Progenitor cell of endocrine pancreas (in vitro differentiated cells): ENCODE results near the gene KRTAP10-9. TPM values are rescaled to one million over a fixed set of nuclear protein-coding genes. Genes with fewer than 3 reads are reported as not detected.
"Not testable (repeated sequence)": the region's sequence is repeated elsewhere in the genome, so short reads cannot be mapped to it uniquely, and the experiment has no call there.

Experiments used
- DNase-seq: peaks from one replicate; pipeline ENCODE4 v3.0.0; 2021; ENCODE audit warnings: low spot score; ENCODE audit not compliant: unreplicated experiment
- H3K27ac Mint-ChIP-seq: 2 replicates; pipeline ENCODE4 v1.8.0; 2021; ENCODE audit warnings: mild to moderate bottlenecking, moderate library complexity, mixed read lengths
- H3K27me3 Mint-ChIP-seq: 2 replicates; pipeline ENCODE4 v1.8.0; 2021; ENCODE audit warnings: mixed read lengths
- H3K36me3 Mint-ChIP-seq: 2 replicates; pipeline ENCODE4 v1.8.0; 2022; ENCODE audit warnings: mixed read lengths; ENCODE audit not compliant: insufficient read depth
- H3K4me1 Mint-ChIP-seq: 2 replicates; pipeline ENCODE4 v1.8.0; 2021; ENCODE audit warnings: low read depth, mixed read lengths
- H3K4me3 Mint-ChIP-seq: 2 replicates; pipeline ENCODE4 v1.8.0; 2021; ENCODE audit warnings: low read depth, mild to moderate bottlenecking, moderate library complexity, mixed read lengths
- H3K9me3 Mint-ChIP-seq: 2 replicates; pipeline ENCODE4 v1.8.0; 2021; ENCODE audit warnings: low read depth, mixed read lengths
- CTCF ChIP-seq: fragments of 200-600 bp; sonication (generic); IDR thresholded peaks from one replicate; pipeline ENCODE4 v1.5.0; 2021; ENCODE audit warnings: antibody characterized with exemption, mild to moderate bottlenecking; ENCODE audit not compliant: unreplicated experiment
- total RNA-seq: library from RNA; stranded (reverse); gene quantifications from 2 replicates; pipeline ENCODE4 v1.2.1, GENCODE V29; 2021

The KRTAP10-9 gene
- total RNA-seq, 1 donor from 2014 or later, result not detected

GRCh38 chr21:44632067-44632466 lies 5.2 kb downstream of the KRTAP10-9 start:
- TF ChIP-seq CTCF, result no peak
- no peak overlapping the region for H3K27ac Mint-ChIP-seq

GRCh38 chr21:44636209-44637017 lies 9.5 kb downstream of the KRTAP10-9 start:
- Mint-ChIP-seq H3K36me3 (no peaks in the 10 kb centered on the region), H3K9me3 (peaks cover 11% of the 10 kb centered on the region), H3K4me3 (no peak overlapping the region), H3K27me3 (peaks cover 5% of the 10 kb centered on the region), H3K4me1 (no peaks in the 10 kb centered on the region), H3K27ac (no peak overlapping the region)
- TF ChIP-seq CTCF, result no peak
- DNase-seq, result no peak

More at GRCh38 chr21:44632067-44632466, 5.2 kb downstream of the KRTAP10-9 start:
- H3K9me3 Mint-ChIP-seq, result peaks cover 13% of the 10 kb centered on the region
- no peak overlapping the region for H3K4me3 Mint-ChIP-seq
- H3K36me3 Mint-ChIP-seq, result no peaks in the 10 kb centered on the region
- no peaks in the 10 kb centered on the region for H3K4me1 Mint-ChIP-seq
- H3K27me3 Mint-ChIP-seq, result no peaks in the 10 kb centered on the region
- no peak for DNase-seq

- peaks cover 6% of the 10 kb centered on the region for H3K27me3 Mint-ChIP-seq
- no peak for TF ChIP-seq CTCF
Observed at GRCh38 chr21:44637018-44637850, 10.3 kb downstream of the KRTAP10-9 start, which contains the start of gene KRTAP10-10. KRTAP10-10 (plus strand) TSS chr21:44637356; CDS start chr21:44637418, 62 bp downstream.

GRCh38 chr21:44637851-44638348 lies 11.0 kb downstream of the KRTAP10-9 start:
- not testable (repeated sequence) for H3K9me3 Mint-ChIP-seq, H3K27ac Mint-ChIP-seq, H3K36me3 Mint-ChIP-seq, H3K4me1 Mint-ChIP-seq, H3K4me3 Mint-ChIP-seq, H3K27me3 Mint-ChIP-seq, DNase-seq

More at GRCh38 chr21:44637018-44637850, 10.3 kb downstream of the KRTAP10-9 start, which contains the start of gene KRTAP10-10:
- H3K4me1 Mint-ChIP-seq, result no peaks in the 10 kb centered on the region
- DNase-seq, result no peak
- H3K4me3 Mint-ChIP-seq, result no peak within 1 kb of the TSS
- no peaks in the 10 kb centered on the region for H3K36me3 Mint-ChIP-seq
- H3K27ac Mint-ChIP-seq, result no peak within 1 kb of the TSS
- H3K9me3 Mint-ChIP-seq, result peaks cover 7% of the 10 kb centered on the region

GRCh38 chr21:44638506-44639330 lies 11.8 kb downstream of the KRTAP10-9 start:
- not testable (repeated sequence) for H3K4me3 Mint-ChIP-seq, H3K36me3 Mint-ChIP-seq, DNase-seq, H3K27ac Mint-ChIP-seq, H3K4me1 Mint-ChIP-seq, H3K27me3 Mint-ChIP-seq
- H3K9me3 Mint-ChIP-seq, result peaks cover 12% of the 10 kb centered on the region
